Neuronal stem cell (in vitro differentiated cells): Measurements from ENCODE around the gene PFKFB3.
A peak's percentile ranks its signal among the peaks of the same experiment; 100 is the strongest.
"Not testable (repeated sequence)": the region's sequence is repeated elsewhere in the genome, so short reads cannot be mapped to it uniquely, and the experiment has no call there.

Experiments used
- DNase-seq: peaks from one replicate; pipeline ENCODE4 v3.0.0-alpha.2; 2013; ENCODE audit warnings: low spot score
- H2AFZ ChIP-seq: one replicate; pipeline ENCODE4 v1.6.1; 2013; ENCODE audit warnings: mild to moderate bottlenecking, low read length, inconsistent platforms
- H2AK5ac ChIP-seq: 2 replicates; pipeline ENCODE4 v1.6.1; 2013; ENCODE audit warnings: low read depth, mild to moderate bottlenecking, inconsistent platforms, low read length, moderate library complexity, mixed read lengths
- H2BK120ac ChIP-seq: 2 replicates; pipeline ENCODE4 v1.6.1; 2013; ENCODE audit warnings: low read depth, mild to moderate bottlenecking, inconsistent platforms, low read length, moderate library complexity, mixed read lengths
- H2BK12ac ChIP-seq: one replicate; pipeline ENCODE4 v1.6.1; 2013; ENCODE audit warnings: low read length, inconsistent platforms
- H2BK15ac ChIP-seq: 2 replicates; pipeline ENCODE4 v1.6.1; 2013; ENCODE audit warnings: mild to moderate bottlenecking, low read length, inconsistent platforms, mixed read lengths
- H2BK5ac ChIP-seq: one replicate; pipeline ENCODE4 v1.6.1; 2013; ENCODE audit warnings: inconsistent platforms, mild to moderate bottlenecking, low read length, moderate library complexity
- H3K14ac ChIP-seq: one replicate; pipeline ENCODE4 v1.6.1; 2013; ENCODE audit warnings: low read length, inconsistent platforms
- H3K18ac ChIP-seq: 2 replicates; pipeline ENCODE4 v1.6.1; 2013; ENCODE audit warnings: low read length, inconsistent platforms
- H3K23ac ChIP-seq: 2 replicates; pipeline ENCODE4 v1.6.1; 2013; ENCODE audit warnings: low read depth, mild to moderate bottlenecking, mixed read lengths, low read length, inconsistent platforms; ENCODE audit not compliant: poor library complexity
- H3K27ac ChIP-seq: replicated peaks from 3 replicates; pipeline ENCODE4 v1.5.1; 2013; ENCODE audit warnings: low read length, inconsistent platforms
- H3K27me3 ChIP-seq, 3 experiments: 2 replicates each; pipeline ENCODE4 v1.6.1; 2013; ENCODE audit warnings: low read length in 3 of 3, mild to moderate bottlenecking in 2 of 3, inconsistent platforms in 1 of 3, low read depth in 1 of 3, mixed read lengths in 1 of 3, moderate library complexity in 1 of 3; ENCODE audit not compliant: control insufficient read depth in 3 of 3, insufficient read depth in 3 of 3
- H3K36me3 ChIP-seq, 2 donors: replicated peaks in 1 of 2; 2 replicates each; pipeline ENCODE4 v1.6.1; 2013; ENCODE audit warnings: low read length in 2 of 2; ENCODE audit not compliant: control insufficient read depth in 2 of 2, insufficient read depth in 2 of 2
- H3K4ac ChIP-seq: 2 replicates; pipeline ENCODE4 v1.6.1; 2013; ENCODE audit warnings: inconsistent platforms, mild to moderate bottlenecking, low read length, moderate library complexity
- H3K4me1 ChIP-seq, 2 donors: 1 replicate in 1 of 2; 2 replicates in 1 of 2; pipeline ENCODE4 v1.6.1; 2013; ENCODE audit warnings: low read length in 2 of 2, low read depth in 1 of 2; ENCODE audit not compliant: control insufficient read depth in 2 of 2, insufficient read depth in 1 of 2
- H3K4me2 ChIP-seq: one replicate; pipeline ENCODE4 v1.6.1; 2013; ENCODE audit warnings: mild to moderate bottlenecking, low read length, inconsistent platforms; ENCODE audit not compliant: insufficient read depth, poor library complexity, severe bottlenecking
- H3K4me3 ChIP-seq, 2 donors: 2 replicates each; pipeline ENCODE4 v1.5.1; 2013; ENCODE audit warnings: low read length in 2 of 2, mild to moderate bottlenecking in 2 of 2, inconsistent platforms in 1 of 2, moderate library complexity in 1 of 2
- H3K79me1 ChIP-seq: one replicate; pipeline ENCODE4 v1.6.1; 2013; ENCODE audit warnings: low read depth, mild to moderate bottlenecking, inconsistent platforms, low read length, moderate library complexity
- H3K9ac ChIP-seq: one replicate; pipeline ENCODE4 v1.6.1; 2013; ENCODE audit warnings: mild to moderate bottlenecking, low read depth, low read length, inconsistent platforms; ENCODE audit not compliant: poor library complexity
- H3K9me3 ChIP-seq, 2 donors: replicated peaks in 1 of 2; 2 replicates each; pipeline versions ENCODE3 to v1.6.1; 2013; ENCODE audit warnings: low read length in 2 of 2, mild to moderate bottlenecking in 2 of 2, inconsistent platforms in 1 of 2, low read depth in 1 of 2, mixed read lengths in 1 of 2, moderate library complexity in 1 of 2; ENCODE audit not compliant: control insufficient read depth in 2 of 2, insufficient read depth in 1 of 2
- H4K8ac ChIP-seq: one replicate; pipeline ENCODE4 v1.6.1; 2013; ENCODE audit warnings: low read depth, mild to moderate bottlenecking, inconsistent platforms, low read length, moderate library complexity
- H4K91ac ChIP-seq: one replicate; pipeline ENCODE4 v1.6.1; 2013; ENCODE audit warnings: low read length, low read depth, mild to moderate bottlenecking, inconsistent platforms; ENCODE audit not compliant: poor library complexity
- WGBS, 2 donors: extraction: QIAGEN DNeasy Blood & Tissue Kit; methylation state at CpG; one replicate each; pipeline ENCODE4 v1.1.7; 2013; ENCODE audit warnings: missing lambda C conversion rate in 2 of 2, mixed read lengths in 1 of 2; ENCODE audit not compliant: insufficient read length in 2 of 2, insufficient replicate concordance in 1 of 2; ENCODE audit errors: extremely low coverage in 2 of 2; 5-methylcytosine and 5-hydroxymethylcytosine counted together

The PFKFB3 gene

GRCh38 chr10:6236349-6237198 lies 33.8 kb downstream of the PFKFB3 start:
- Histone ChIP-seq H2AK5ac (no peak overlapping the region), H3K36me3 (peaks cover 18 to 40% of the 10 kb centered on the region in 2 donors), H4K91ac (no peak overlapping the region), H3K9ac (peak overlapping the region; percentile 38), H3K9me3 (no peaks in the 10 kb centered on the region), H3K79me1 (peaks cover 3% of the 10 kb centered on the region), H3K14ac (peak overlapping the region; percentile 25), H4K8ac (no peak overlapping the region), H3K4me1 (no peaks in the 10 kb centered on the region), H3K23ac (no peak overlapping the region), H3K4me3 (no peak overlapping the region), H3K27ac (no peak overlapping the region), H3K18ac (peak overlapping the region; percentile 40), H2BK15ac (no peak overlapping the region), H2BK120ac (no peak overlapping the region), H2BK12ac (no peak overlapping the region), H3K4me2 (no peak overlapping the region), H3K4ac (no peak overlapping the region), H3K27me3 (no peaks in the 10 kb centered on the region), H2AFZ (no peak overlapping the region), H2BK5ac (no peak overlapping the region)
- no peak for DNase-seq
- no CpG with 5 or more reads among the region's 38 CpGs for WGBS, 2 donors

DNA sequence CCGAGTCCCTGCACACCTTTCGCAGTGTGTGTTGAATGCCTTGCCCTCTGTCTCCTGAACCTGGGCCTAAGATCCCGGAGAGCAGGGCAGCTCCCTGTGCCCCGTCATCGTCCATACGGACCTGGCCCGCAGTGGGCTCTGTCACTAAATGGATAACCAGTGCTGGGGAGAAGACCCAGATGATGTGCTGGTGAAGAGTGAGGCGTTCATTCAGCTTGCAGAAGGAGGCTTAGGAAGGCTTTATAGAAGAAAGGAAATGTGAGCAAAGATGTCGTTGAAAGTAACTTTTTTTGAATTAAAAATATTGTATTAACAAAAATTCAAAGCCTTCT lies 34.4 kb downstream of the PFKFB3 start:
- Histone ChIP-seq H3K79me1 (no peaks in the 10 kb centered on the region), H2AK5ac (no peak overlapping the region), H2BK5ac (no peak overlapping the region), H3K23ac (no peak overlapping the region), H3K9ac (no peak overlapping the region), H3K4me1 (no peaks in the 10 kb centered on the region), H3K18ac (no peak overlapping the region), H3K9me3 (no peaks in the 10 kb centered on the region), H3K4ac (no peak overlapping the region), H2BK15ac (no peak overlapping the region), H4K91ac (no peak overlapping the region), H3K4me2 (no peak overlapping the region), H2BK120ac (no peak overlapping the region), H3K27ac (no peak overlapping the region), H3K27me3 (no peaks in the 10 kb centered on the region), H3K4me3 (no peak overlapping the region), H2AFZ (no peak overlapping the region), H3K36me3 (peaks cover 15 to 35% of the 10 kb centered on the region in 2 donors), H4K8ac (no peak overlapping the region), H2BK12ac (no peak overlapping the region), H3K14ac (no peak overlapping the region)
- no CpG with 5 or more reads among the region's 9 CpGs for WGBS, 2 donors
- no peak for DNase-seq

- not testable (repeated sequence) for H2BK5ac ChIP-seq, H3K27ac ChIP-seq, H3K27me3 ChIP-seq, DNase-seq, H3K79me1 ChIP-seq, H3K18ac ChIP-seq, H2BK120ac ChIP-seq, H4K8ac ChIP-seq, H3K9me3 ChIP-seq, H3K4me2 ChIP-seq, H2AK5ac ChIP-seq, H2BK12ac ChIP-seq, H3K4ac ChIP-seq, H3K23ac ChIP-seq, H3K4me3 ChIP-seq, H3K4me1 ChIP-seq, H4K91ac ChIP-seq, H3K14ac ChIP-seq, H2AFZ ChIP-seq, H3K9ac ChIP-seq, H2BK15ac ChIP-seq
- H3K36me3 ChIP-seq: peaks cover 9 to 19% of the 10 kb centered on the region in 2 donors
- WGBS, 2 donors: no CpG with 5 or more reads among the region's 6 CpGs
Observed at GRCh38 chr10:6238587-6239212, 36.0 kb downstream of the PFKFB3 start.

GRCh38 chr10:6239213-6239991 lies 36.7 kb downstream of the PFKFB3 start:
- Histone ChIP-seq H2BK12ac (no peak overlapping the region), H3K27me3 (no peaks in the 10 kb centered on the region), H3K27ac (no peak overlapping the region), H2AFZ (no peak overlapping the region), H3K9me3 (no peaks in the 10 kb centered on the region), H3K79me1 (no peaks in the 10 kb centered on the region), H3K23ac (no peak overlapping the region), H3K14ac (no peak overlapping the region), H3K4me1 (no peaks in the 10 kb centered on the region), H3K18ac (no peak overlapping the region), H4K8ac (no peak overlapping the region), H2BK5ac (no peak overlapping the region), H3K36me3 (peaks cover 2 to 12% of the 10 kb centered on the region in 2 donors), H3K9ac (no peak overlapping the region), H3K4me3 (no peak overlapping the region), H3K4ac (no peak overlapping the region), H2BK15ac (no peak overlapping the region), H4K91ac (no peak overlapping the region), H2BK120ac (no peak overlapping the region), H3K4me2 (no peak overlapping the region), H2AK5ac (no peak overlapping the region)
- WGBS, 2 donors: no CpG with 5 or more reads among the region's 15 CpGs
- DNase-seq: no peak
